ENCODE data around the gene IZUMO1. TPM values are rescaled to one million over a fixed set of nuclear protein-coding genes. Genes with fewer than 3 reads are reported as not detected.

The IZUMO1 gene
- total and polyA plus RNA-seq, 2 of the 13 experiments (the other 11 are each of a cell fraction or from before 2014, with no cell fraction given) = 0.07 to 0.22 TPM

DNA sequence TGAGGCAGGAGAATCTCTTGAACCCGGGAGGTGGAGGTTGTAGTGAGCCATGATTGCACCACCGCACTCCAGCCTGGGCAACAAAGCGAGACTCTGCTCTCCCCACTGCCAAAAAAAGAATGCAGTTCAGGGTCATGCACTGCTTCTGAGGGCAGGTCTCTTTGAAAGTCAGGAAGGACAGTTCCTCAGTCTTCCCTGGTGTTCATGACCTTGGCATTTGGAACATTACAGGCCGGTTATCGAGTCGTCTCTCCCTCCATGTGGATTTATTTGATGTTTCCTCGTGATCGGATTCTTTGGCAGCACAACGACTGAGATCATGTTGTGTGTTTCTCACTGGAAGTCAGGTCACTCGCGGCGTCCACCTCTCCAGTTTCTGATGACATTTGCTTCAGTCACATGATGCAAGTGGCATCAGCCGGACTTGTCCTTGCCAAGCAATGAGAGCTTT, 25.8 kb upstream of the IZUMO1 start (continued):
- no peak for TF ChIP-seq ZNF326 (CRISPR knock-in tag; IDR thresholded peaks at IDR 0.05; ENCODE audit: borderline replicate concordance)
- TF ChIP-seq CREM (IDR thresholded peaks at IDR 0.05) = no peak; the same call in 1 of the 2 replicates
- no peak for TF ChIP-seq CREM (CRISPR knock-in tag; IDR thresholded peaks at IDR 0.05)
- TF ChIP-seq, protein P1, sequence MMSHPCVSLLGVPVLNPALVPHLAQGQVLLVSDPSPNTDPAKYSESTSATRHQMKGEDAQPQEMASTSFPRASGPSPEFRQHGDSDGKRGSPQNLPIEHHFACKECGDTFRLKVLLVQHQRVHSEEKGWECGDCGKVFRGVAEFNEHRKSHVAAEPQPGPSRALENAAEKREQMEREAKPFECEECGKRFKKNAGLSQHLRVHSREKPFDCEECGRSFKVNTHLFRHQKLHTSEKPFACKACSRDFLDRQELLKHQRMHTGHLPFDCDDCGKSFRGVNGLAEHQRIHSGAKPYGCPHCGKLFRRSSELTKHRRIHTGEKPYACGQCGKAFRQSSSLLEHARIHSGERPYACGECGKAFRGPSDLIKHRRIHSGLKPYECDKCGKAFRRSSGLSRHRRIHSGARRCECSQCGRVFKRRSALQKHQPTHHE (CRISPR knock-in tag; IDR thresholded peaks at IDR 0.05; ENCODE audit: borderline replicate concordance) = no peak
- TF ChIP-seq ETV5 (CRISPR knock-in tag; IDR thresholded peaks at IDR 0.05; ENCODE audit: borderline replicate concordance) = peak; percentile 67; the same call in 1 of the 2 replicates
- no peak for TF ChIP-seq ZNF510 (CRISPR knock-in tag; IDR thresholded peaks at IDR 0.05; ENCODE audit: low read depth)
- TF ChIP-seq FOXA3 (CRISPR knock-in tag; IDR thresholded peaks at IDR 0.05) = peak; percentile 59
- TF ChIP-seq, protein P2, sequence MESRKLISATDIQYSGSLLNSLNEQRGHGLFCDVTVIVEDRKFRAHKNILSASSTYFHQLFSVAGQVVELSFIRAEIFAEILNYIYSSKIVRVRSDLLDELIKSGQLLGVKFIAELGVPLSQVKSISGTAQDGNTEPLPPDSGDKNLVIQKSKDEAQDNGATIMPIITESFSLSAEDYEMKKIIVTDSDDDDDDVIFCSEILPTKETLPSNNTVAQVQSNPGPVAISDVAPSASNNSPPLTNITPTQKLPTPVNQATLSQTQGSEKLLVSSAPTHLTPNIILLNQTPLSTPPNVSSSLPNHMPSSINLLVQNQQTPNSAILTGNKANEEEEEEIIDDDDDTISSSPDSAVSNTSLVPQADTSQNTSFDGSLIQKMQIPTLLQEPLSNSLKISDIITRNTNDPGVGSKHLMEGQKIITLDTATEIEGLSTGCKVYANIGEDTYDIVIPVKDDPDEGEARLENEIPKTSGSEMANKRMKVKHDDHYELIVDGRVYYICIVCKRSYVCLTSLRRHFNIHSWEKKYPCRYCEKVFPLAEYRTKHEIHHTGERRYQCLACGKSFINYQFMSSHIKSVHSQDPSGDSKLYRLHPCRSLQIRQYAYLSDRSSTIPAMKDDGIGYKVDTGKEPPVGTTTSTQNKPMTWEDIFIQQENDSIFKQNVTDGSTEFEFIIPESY (CRISPR knock-in tag; IDR thresholded peaks at IDR 0.05) = peak; percentile 15
- TF ChIP-seq GLI4 (CRISPR knock-in tag; IDR thresholded peaks at IDR 0.05; ENCODE audit: borderline replicate concordance) = no peak
- TF ChIP-seq ZNF775 (CRISPR knock-in tag; IDR thresholded peaks at IDR 0.05; ENCODE audit: borderline replicate concordance) = no peak
- TF ChIP-seq SMAD1 (CRISPR knock-in tag; IDR thresholded peaks at IDR 0.05; ENCODE audit: borderline replicate concordance, low read depth) = no peak
- TF ChIP-seq, protein P3, sequence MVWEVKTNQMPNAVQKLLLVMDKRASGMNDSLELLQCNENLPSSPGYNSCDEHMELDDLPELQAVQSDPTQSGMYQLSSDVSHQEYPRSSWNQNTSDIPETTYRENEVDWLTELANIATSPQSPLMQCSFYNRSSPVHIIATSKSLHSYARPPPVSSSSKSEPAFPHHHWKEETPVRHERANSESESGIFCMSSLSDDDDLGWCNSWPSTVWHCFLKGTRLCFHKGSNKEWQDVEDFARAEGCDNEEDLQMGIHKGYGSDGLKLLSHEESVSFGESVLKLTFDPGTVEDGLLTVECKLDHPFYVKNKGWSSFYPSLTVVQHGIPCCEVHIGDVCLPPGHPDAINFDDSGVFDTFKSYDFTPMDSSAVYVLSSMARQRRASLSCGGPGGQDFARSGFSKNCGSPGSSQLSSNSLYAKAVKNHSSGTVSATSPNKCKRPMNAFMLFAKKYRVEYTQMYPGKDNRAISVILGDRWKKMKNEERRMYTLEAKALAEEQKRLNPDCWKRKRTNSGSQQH (CRISPR knock-in tag; IDR thresholded peaks at IDR 0.05; ENCODE audit: low read depth) = peak; percentile 45; the same call in 1 of the 2 replicates
- TF ChIP-seq, protein P4, sequence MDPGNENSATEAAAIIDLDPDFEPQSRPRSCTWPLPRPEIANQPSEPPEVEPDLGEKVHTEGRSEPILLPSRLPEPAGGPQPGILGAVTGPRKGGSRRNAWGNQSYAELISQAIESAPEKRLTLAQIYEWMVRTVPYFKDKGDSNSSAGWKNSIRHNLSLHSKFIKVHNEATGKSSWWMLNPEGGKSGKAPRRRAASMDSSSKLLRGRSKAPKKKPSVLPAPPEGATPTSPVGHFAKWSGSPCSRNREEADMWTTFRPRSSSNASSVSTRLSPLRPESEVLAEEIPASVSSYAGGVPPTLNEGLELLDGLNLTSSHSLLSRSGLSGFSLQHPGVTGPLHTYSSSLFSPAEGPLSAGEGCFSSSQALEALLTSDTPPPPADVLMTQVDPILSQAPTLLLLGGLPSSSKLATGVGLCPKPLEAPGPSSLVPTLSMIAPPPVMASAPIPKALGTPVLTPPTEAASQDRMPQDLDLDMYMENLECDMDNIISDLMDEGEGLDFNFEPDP (CRISPR knock-in tag; conservative IDR thresholded peaks at IDR 0.05) = no peak
- TF ChIP-seq ESRRA (CRISPR knock-in tag; IDR thresholded peaks at IDR 0.05; ENCODE audit: low read depth) = peak; percentile 87
- TF ChIP-seq, protein P5, sequence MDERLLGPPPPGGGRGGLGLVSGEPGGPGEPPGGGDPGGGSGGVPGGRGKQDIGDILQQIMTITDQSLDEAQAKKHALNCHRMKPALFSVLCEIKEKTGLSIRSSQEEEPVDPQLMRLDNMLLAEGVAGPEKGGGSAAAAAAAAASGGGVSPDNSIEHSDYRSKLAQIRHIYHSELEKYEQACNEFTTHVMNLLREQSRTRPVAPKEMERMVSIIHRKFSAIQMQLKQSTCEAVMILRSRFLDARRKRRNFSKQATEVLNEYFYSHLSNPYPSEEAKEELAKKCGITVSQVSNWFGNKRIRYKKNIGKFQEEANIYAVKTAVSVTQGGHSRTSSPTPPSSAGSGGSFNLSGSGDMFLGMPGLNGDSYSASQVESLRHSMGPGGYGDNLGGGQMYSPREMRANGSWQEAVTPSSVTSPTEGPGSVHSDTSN (CRISPR knock-in tag; IDR thresholded peaks at IDR 0.05) = no peak
- TF ChIP-seq PAF1 (CRISPR knock-in tag; IDR thresholded peaks at IDR 0.05) = no peak
- TF ChIP-seq ZNF644 (CRISPR knock-in tag; IDR thresholded peaks at IDR 0.05; ENCODE audit: low read depth) = 0 out of 2 replicates have a peak, but pooled peaks have one; percentile 17
- TF ChIP-seq ZNF207 (IDR thresholded peaks at IDR 0.05; ENCODE audit: borderline replicate concordance) = no peak
- TF ChIP-seq TBX2 (CRISPR knock-in tag; IDR thresholded peaks at IDR 0.05; ENCODE audit: borderline replicate concordance) = no peak
- no peak for TF ChIP-seq ZNF879 (CRISPR knock-in tag; IDR thresholded peaks at IDR 0.05)
- no peak for TF ChIP-seq ZNF446 (CRISPR knock-in tag; IDR thresholded peaks at IDR 0.05)
- no peak for TF ChIP-seq ASH2L (IDR thresholded peaks at IDR 0.05; ENCODE audit: insufficient read length, low read depth, low read length)

Data from HepG2 (cell line).